GM18519 (cell line): ENCODE measurements around the gene MCUR1.
A peak's percentile ranks its signal among the peaks of the same experiment; 100 is the strongest.
"Not testable (repeated sequence)": the region's sequence is repeated elsewhere in the genome, so short reads cannot be mapped to it uniquely, and the experiment has no call there.

Source experiments
- ATAC-seq: cut with Tn5 transposase; IDR thresholded peaks from one replicate; pipeline ENCODE4 v1.9.1; 2021; ENCODE audit warnings: mild to moderate bottlenecking, moderate library complexity; ENCODE audit not compliant: unreplicated experiment, low FRiP score

MCUR1 gene

GRCh38 chr6:13814176-13814937 lies at the start of gene MCUR1:
Gene MCUR1, minus strand, starts transcription at chr6:13814557. Its CDS starts 128 bp downstream, at chr6:13814429.
- ATAC-seq, result peak; percentile 62

GRCh38 chr6:13863699-13864155 lies 49.4 kb upstream of the MCUR1 start:
- ATAC-seq, result no peak

- ATAC-seq, result not testable (repeated sequence)
Measured at GRCh38 chr6:13860556-13861185, 46.3 kb upstream of the MCUR1 start.

- no peak for ATAC-seq
Measured at GRCh38 chr6:13859871-13860555, 45.7 kb upstream of the MCUR1 start.

GRCh38 chr6:13854716-13855250 lies 40.4 kb upstream of the MCUR1 start:
- no peak for ATAC-seq

GRCh38 chr6:13853871-13854270 lies 39.5 kb upstream of the MCUR1 start:
- no peak for ATAC-seq

- no peak for ATAC-seq
Measured at GRCh38 chr6:13851803-13852202, 37.4 kb upstream of the MCUR1 start.

- ATAC-seq, result no peak
Measured at GRCh38 chr6:13851330-13851729, 37.0 kb upstream of the MCUR1 start.

- ATAC-seq, result not testable (repeated sequence)
Measured at GRCh38 chr6:13850690-13851089, 36.3 kb upstream of the MCUR1 start.

- ATAC-seq, result no peak
Measured at GRCh38 chr6:13848522-13849150, 34.3 kb upstream of the MCUR1 start.

GRCh38 chr6:13847326-13848050 lies 33.1 kb upstream of the MCUR1 start:
- no peak for ATAC-seq

GRCh38 chr6:13846841-13847240 lies 32.5 kb upstream of the MCUR1 start:
- ATAC-seq, result no peak

GRCh38 chr6:13841936-13842335 lies 27.6 kb upstream of the MCUR1 start:
- no peak for ATAC-seq

- ATAC-seq, result no peak
Measured at GRCh38 chr6:13838616-13839015, 24.3 kb upstream of the MCUR1 start.

GRCh38 chr6:13836170-13836569 lies 21.8 kb upstream of the MCUR1 start:
- no peak for ATAC-seq

- ATAC-seq, result no peak
Measured at GRCh38 chr6:13834790-13835189, 20.4 kb upstream of the MCUR1 start.

GRCh38 chr6:13834018-13834417 lies 19.7 kb upstream of the MCUR1 start:
- ATAC-seq, result not testable (repeated sequence)

GRCh38 chr6:13832778-13833177 lies 18.4 kb upstream of the MCUR1 start:
- no peak for ATAC-seq

GRCh38 chr6:13831615-13832014 lies 17.3 kb upstream of the MCUR1 start:
- ATAC-seq, result no peak

- ATAC-seq, result no peak
Measured at GRCh38 chr6:13830803-13831202, 16.4 kb upstream of the MCUR1 start.
